Pulmonary artery endothelial cell (primary cell): ENCODE data around the gene NTM. TPM values are rescaled to one million over a fixed set of nuclear protein-coding genes. Genes with fewer than 3 reads are reported as not detected.
A peak's percentile ranks its signal among the peaks of the same experiment; 100 is the strongest.
"Not testable (repeated sequence)": the region's sequence is repeated elsewhere in the genome, so short reads cannot be mapped to it uniquely, and the experiment has no call there.

ENCODE experiments used
- DNase-seq: peaks from one replicate; pipeline ENCODE4 v3.0.0-alpha.2; 2011; ENCODE audit warnings: low read depth, low spot score
- total RNA-seq: library from RNA; depleted of rRNA; stranded (reverse); fragments of >200 nt; gene quantifications from 2 replicates; pipeline ENCODE4 v1.2.3, GENCODE V29; 2014

The NTM gene
- total RNA-seq, 1 donor from 2014 or later: 2.6 TPM

DNA sequence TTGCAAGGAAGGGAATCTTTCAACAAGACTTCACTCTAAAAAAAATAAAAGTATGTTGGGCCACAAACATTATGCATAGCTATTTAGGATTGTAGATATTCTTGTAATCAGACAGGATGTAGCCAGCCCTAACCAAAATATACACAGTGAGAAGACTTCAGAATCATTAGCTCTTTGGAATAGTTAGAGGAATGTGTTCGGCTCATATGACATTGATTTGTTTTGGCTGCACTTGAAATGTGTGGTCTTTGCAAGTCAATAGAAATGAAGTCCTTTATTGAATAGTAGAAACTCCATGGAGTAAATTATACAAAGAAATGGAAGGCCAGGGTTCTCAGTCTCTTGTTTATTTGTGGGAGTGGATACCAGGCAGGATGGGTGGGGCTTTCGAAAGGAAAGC lies 692.1 kb downstream of the NTM start:
- no peak for DNase-seq

DNA sequence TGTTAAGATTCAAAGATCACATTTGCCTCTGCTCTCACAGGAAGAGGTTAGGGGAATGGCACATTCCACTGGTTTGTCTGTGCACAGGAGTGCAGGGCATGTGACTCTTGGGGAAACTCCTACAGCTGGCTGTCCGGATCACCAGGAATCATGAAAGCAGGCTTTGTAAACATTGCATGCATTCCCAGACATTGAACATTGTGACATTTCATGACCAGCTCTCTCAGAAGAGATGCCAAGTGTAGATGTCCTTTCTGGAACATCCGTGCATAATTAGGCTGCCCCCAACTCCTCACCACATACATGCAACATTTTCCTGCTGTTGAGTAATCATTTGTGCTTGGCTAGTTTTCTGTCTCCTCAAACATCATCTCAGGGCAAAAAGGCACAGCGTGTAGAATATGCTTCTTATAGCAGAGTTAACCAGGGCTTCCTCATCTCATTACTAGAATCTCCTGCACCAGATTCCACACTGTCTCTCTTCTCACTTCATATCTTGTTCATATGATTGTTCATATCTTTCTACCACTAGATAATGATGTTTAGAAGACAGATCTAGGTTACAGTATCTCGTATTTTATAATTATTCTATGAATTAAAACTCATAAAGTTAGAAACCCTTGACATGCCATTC lies 694.7 kb downstream of the NTM start:
- DNase-seq: peak; percentile 15

DNA sequence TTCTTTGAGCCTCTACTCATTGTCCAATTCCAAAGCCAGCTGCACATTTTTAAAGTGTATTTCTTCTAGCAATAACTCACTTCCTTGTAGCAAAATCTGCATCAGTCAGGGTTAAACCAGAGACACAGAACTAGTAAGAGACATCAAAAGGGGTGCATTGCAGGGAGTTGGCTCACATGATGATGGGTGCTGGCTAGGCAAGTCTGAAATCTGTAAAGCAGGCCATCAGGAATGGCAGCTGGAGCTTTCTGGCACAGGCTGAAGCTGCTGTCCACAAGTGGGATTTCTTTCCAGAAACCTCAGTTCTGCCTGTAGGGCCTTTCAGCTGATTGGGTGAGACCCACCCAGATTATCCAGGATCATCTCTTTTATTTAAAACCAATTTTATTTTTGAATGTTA lies 698.1 kb downstream of the NTM start:
- no peak for DNase-seq

DNA sequence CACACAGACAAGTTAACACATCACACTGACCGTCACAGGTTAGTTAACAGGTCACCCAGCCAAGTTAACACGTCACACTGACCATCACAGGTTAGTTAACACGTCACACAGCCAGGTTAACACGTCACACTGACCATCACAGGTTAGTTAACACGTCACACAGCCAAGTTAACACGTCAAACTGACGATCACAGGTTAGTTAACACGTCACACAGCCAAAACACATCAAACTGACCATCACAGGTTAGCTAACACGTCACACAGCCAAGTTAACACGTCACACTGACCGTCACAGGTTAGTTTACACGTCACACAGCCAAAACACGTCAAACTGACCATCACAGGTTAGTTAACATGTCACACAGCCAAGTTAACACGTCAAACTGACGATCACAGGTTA lies 699.2 kb downstream of the NTM start:
- not testable (repeated sequence) for DNase-seq

DNA sequence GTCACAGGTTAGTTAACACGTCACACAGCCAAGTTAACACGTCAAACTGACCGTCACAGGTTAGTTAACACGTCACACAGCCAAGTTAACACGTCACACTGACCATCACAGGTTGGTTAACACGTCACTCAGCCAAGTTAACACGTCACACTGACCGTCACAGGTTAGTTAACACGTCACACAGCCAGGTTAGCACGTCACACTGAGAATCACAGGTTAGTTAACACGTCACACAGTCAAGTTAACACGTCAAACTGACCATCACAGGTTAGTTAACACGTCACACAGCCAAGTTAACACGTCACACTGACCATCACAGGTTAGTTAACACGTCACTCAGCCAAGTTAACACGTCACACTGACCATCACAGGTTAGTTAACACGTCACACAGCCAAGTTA lies 700.5 kb downstream of the NTM start:
- DNase-seq: not testable (repeated sequence)

DNA sequence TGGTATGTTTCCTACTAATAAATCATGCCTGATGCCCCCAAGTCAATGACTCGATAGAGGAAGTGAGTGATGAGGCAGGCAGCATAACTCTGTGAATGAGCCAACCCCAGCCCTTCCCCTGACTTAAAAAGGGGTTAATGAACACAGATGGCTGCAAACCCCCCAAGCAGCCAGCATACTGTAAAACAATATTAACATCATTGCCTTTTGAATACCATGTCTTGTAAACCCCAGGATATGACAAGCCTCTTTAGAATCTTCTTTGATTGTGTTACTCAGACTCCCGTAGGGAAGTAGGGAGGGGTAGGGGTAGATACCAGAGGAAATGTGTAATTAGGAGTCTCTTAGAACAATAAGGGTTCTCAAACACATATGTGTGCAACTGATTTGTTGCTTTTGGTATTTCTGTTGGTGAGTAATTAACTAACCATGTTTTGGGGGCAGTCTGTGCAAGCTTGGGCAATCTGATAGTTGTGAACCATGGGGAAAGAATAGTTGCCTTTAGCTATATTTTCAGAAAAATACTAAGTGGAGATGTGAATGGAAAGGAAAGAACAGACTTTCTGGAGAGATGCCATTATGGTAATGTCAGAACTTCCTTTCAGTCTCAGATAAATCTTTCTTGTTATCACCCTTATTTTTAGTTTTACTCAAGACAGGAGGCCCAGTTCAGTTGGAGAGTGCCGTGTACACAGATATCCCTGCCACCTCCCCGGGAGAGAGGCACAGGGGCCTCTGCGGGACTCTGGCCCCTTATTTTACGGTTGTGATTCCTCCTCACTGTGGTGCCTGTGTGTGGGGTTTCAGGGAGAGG lies 701.8 kb downstream of the NTM start:
- DNase-seq: peak; percentile 94

DNA sequence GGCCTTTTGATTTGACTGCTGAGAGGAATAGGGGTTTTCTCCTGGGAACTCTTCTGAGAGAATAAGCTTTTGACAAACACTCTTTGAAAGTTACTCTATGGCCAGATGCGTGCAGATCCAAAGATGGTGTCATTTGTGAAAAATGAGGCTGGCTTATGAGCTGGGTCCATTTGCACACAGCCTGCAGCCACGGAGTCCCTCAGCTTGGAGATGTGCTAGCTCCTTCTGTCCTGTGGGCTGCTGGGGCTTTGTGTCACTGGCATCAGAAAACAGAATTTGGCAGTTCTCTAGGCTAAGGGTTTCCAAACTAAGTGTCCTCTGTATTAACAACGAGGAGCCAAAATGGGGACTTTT lies 702.4 kb downstream of the NTM start:
- DNase-seq: no peak

DNA sequence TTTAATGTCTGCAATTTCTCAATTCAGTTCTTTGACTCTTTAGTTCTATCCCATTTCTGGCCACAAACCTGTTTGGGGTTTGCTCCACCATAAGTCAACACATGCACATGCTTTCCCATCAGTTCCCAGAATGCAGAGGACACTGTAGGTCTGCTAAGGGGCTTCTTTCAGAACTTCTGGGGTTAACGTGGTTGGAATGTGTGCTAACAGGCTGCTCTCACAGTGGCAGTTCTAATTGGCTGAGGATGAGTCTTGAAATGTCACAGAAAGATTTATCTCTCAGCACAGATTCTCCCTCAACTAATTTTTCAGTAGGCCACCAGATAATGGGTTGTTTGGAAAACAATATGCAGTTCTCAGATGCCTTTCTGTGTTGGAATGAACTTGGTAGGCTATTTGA lies 703.4 kb downstream of the NTM start:
- no peak for DNase-seq

DNA sequence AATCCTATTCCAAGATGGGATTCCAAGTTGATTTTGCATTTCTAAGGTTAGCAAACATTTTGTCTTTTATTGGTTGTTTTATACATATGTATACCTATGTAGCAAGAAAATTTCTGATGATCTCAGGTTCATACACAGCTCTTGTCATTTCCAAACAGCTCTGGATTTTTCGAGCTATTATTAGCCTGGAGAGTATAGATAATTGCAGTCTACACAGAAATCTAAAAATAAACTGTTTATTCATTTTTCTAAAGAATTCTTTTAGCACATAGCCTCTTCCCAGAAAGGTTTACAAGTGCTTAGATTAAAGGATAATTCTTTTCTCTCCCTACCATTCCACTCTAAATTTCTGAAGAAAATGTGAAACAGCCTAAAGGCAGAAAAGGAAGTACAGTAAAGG lies 705.0 kb downstream of the NTM start:
- no peak for DNase-seq

DNA sequence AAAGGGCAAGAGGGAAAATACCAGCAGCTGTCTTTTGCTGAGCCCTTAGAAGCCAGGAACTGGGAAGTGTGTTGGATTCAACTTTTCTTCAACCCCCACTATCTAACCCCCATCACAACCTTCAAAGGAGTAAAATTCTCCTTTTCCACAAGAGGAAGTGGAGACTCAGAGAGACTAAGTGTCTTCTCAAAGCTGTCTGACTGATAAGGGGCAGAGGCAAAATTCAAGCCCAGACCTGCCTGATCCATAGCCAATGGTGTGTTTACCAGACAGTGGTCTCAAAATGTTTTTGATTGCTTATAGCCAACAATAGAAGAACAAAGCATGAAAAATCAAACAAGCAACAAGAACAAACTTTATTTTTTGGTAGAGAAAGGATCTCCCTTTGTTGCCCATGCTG lies 707.0 kb downstream of the NTM start:
- no peak for DNase-seq

DNA sequence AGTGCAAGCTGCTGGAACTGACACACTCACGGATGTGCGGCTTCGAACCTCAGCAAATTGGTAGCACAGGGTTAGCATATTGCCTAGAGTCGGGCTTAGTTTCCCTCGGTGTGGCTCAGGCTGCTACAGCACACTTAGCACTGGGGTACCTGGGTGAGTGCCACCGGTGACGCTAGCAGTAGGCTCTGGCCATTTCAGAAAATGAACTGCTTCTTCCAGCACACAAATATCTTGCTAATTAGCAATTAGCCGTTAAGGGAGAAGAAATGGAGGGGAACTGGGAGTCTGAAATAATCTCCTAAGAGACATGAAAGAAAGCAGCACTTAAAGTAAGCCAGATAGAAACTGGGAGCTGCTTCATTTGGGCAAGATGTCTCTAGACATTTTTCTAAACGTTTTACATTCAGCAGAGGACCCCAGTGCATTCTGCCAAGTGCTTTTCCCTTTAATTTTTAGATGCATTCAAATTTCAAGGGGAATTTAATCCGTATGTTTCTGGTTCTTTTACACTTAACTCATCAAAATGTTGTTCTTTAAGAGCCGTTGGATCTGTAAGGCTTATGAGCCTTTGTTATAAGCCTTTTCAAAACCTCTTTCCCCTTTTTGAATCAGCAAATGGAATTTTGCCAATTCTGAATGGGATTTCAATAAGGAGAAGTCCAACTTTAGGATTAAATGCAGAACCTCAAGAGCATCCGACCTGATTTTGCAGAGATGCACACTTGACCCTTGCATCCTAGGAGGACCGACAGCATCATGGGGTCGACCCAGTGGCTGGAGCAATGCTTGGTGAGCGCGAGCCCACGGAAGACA lies 708.1 kb downstream of the NTM start:
- DNase-seq: no peak

DNA sequence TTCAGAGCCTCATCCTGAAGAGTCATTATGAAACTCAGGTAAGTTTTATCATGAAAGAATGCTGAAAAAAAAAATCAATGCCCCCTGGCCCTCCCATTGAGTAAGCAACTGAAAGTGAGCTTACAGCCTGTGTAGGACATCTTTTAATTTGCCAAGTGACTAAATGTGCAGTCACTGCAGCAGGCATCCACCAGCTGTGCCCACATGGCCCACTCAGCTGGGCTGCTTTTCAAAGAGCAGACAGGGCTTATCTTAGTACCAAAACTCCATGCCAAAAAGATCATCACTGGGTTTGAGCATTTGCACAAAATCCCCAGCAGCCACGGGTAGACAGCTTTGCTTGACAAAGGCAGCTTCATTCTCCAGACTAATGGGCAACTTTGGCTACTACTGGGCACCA lies 709.7 kb downstream of the NTM start:
- DNase-seq: no peak

DNA sequence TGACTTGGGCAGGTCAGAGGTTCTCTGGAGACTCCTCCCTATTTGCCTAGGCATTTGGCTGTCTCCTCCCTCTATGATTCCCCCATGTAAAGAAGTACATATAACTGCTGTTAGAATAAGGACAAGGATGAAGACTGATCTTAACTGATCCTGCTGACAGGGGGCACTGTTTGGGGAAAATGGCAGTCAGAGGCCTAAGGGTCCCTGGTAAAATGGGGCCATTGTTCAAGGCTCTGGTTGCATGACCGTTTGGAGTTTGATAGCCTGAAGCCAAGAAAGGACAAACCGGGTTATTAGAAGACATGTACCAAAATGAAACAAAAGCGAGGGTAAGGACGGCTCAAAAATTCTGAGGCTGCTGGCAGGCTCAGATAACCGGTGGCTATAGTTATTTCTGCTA lies 712.2 kb downstream of the NTM start:
- no peak for DNase-seq

DNA sequence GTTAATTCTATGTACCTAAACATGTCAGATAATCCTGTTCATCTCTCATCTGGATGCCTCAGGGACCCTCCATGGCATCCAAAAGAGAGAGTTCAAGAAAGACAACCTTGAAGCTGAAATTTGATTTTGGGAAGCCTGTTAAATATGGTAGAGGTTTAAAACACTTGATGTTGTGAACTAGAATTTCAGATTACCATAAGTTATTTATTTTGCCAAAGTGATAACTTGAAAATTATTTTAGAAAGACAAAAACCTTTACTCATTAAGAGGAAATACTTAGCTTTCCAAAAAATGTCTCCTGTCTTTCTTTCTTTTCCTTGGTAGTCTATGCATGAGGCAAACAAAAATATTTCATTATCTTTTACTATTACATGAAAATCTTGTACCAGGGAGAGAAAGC lies 714.0 kb downstream of the NTM start:
- DNase-seq: no peak

DNA sequence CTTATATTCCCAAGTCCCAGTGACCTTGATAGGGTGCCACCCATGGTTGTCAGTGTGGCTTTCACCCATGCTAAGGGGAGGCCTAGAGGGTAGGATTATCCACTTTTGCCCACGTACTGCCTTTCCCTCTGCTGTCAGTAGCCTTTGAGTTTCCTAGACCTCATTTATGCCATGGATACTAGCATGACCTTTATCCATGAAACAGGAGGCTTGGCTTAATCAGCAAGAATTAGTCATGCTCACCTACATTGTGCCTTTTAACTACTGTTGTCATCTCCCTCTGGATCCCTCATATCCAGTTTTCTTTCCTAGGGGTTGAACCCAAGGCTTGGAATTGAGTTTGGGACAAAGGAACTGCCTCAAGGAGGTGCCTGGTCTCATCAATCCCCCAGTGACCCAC lies 716.7 kb downstream of the NTM start:
- no peak for DNase-seq

DNA sequence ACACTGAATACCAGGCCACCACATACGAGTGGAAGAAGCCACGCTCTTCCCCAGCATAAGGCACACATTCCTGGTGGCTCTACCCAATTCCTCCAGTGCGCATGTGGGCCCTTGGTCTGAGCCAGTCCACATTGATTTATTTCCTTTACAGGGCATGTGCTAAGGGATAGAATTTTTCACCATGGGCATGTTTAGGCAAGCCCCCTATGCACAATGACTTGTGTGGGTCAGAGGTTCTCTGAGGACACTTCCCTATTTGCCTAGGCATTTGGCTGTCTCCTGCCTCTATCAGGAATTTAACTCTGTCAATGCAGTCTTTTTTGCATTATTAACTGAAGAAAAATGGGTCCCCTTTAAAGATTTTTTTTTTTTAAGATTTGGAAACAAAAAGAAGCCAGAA lies 718.1 kb downstream of the NTM start:
- no peak for DNase-seq

DNA sequence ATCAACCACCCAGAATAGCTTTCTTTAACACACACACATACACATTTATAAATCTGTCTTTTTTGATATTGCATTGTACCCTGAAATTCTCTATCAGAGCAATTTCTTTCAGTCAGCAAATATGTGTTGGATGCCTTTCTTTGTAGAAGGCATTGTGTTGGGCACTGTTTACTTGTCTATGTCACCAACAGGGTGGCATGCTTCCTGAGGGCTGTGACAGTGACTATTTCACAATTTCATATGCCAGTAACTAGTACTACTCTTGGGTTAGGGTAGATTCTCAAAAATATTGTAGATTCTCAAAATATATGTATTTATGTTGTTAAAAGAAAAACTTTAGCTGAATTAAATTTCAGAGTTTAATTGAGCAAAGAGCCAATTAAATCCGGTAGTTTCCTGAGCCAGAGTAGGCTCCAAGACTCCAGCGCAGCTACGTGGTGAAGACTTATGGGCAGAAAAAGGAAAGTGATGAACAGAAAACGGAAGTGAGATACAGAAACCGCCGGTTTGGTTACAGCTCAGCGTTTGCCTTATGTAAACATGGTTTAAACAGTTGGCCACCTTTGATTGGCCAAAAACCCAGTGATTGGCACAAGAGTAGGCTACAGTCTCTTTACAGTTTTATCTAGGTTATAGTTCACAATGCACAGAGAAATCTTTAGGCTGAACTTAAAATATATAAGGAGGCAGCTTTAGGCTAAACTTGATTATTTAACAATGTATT lies 723.3 kb downstream of the NTM start:
- DNase-seq: no peak

DNA sequence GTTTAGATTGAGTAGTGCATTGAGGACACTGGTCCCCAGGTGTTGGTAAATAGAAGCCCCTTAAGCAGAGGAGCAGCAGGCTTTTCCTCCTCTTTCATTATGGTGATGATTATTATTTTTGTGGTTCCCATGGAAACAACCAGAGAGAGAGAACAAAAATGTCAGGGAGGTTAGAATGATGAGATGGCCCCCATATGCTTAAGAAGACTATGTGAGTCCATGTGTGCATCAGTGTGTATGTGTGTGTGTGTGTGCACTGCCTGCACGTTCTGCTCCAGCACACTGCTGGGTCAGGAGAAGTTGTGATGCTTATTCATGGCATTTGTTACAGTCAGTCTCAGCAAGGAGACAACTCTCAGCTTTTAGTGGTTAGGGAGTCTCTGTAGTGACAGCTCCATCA lies 724.2 kb downstream of the NTM start:
- DNase-seq: no peak

DNA sequence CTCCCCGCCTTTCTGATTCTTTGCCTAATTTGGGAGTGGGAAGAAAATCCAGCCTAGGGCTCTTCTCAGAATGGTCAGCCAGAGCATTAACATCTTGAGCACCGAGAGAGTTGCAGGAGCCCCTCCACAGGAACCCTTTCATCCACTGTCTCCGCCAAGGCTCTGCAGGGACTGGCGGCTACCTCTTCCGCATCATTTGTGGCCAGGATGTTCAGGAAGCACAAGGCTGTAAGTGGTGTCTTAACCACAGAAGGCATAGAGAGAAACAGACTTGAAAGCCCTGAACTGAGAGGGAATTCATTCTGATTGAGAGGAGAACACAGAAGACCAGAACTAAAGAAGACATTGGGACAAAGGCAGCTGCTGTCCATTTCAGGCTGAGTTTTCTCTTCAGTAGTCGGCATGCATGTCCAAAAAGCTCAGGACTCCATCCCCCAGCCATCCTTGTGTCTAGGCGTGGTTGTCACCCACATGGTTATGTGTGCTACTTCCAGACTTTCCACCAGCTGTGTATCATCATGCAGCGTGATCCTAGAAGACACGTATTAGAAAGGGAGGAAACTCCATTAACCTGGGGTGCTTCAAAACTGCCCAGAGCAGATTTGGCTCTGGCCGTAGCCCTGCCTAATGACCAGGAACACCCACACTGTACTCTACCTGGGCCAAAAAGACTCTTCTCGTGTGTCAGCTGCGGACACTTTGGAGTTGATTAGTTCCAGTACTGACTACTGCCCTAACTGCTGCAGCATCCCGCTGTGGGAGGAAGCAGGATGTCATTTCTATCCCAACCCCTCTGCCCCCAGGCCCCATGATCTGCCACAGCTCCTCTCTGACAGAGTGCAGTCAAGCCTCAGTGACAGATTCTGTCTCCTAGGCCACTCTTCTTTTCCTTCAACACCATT lies 725.1 kb downstream of the NTM start:
- DNase-seq: no peak

DNA sequence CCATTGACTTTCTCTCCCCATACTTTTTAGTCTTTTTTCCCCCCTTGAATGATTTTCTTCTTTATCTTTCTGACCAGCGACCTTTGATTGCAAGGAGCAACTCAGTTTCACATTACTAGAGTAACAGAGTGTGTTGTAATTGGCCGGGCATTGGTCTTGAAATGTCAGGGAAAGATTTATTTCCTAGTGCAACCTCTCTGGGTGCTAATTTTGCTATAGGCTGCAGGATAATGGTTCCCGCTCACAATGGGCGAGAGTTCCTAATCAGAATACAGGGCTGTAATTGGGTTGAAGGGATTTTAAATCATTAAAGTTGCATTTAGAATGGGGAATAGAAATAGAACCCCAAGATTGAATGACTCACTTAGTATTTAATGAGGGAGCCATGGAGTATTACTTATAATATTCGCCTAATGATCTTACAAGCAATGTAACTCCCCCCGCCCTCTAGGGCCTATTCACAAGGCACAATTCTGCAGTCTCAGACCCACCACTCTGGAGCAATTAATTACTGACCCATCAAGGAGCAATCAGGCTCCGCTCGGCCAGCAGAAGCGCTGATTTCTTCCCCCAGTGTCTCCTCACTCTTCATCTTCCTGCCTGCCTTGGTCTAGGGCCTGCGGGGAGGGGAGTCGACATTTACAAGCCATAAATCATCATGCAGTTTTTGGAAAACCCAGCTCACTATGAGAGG lies 725.9 kb downstream of the NTM start:
- no peak for DNase-seq
